MG63 (cell line): ENCODE data around the gene MAST4. TPM values are rescaled to one million over a fixed set of nuclear protein-coding genes. Genes with fewer than 3 reads are reported as not detected.

ENCODE experiments used
- DNase-seq: peaks from one replicate; pipeline ENCODE4 v3.0.0-alpha.2; 2020
- H3K27me3 ChIP-seq: fragments of 250-450 bp; sonication (Bioruptor Pico); 2 replicates; pipeline ENCODE4 v1.5.1; 2020; ENCODE audit warnings: mild to moderate bottlenecking, moderate library complexity
- H3K36me3 ChIP-seq: fragments of 250-450 bp; sonication (Bioruptor Pico); 2 replicates; pipeline ENCODE4 v1.5.1; 2020; ENCODE audit warnings: mild to moderate bottlenecking, moderate library complexity
- H3K4me3 ChIP-seq: fragments of 250-450 bp; sonication (Bioruptor Pico); 2 replicates; pipeline ENCODE4 v1.5.1; 2020; ENCODE audit warnings: mild to moderate bottlenecking, moderate library complexity
- H3K9me3 ChIP-seq: fragments of 250-450 bp; sonication (Bioruptor Pico); 2 replicates; pipeline ENCODE4 v1.5.1; 2020; ENCODE audit warnings: mild to moderate bottlenecking, moderate library complexity
- total RNA-seq: library from RNA; depleted of rRNA; stranded (reverse); fragments of >200 nt; shearing (Covaris generic); gene quantifications from 2 replicates; pipeline ENCODE4 v1.2.3, GENCODE V29; 2014; ENCODE audit warnings: low replicate concordance

Gene MAST4
- total RNA-seq, 1 experiment from 2014 or later, result 0.16 TPM

DNA sequence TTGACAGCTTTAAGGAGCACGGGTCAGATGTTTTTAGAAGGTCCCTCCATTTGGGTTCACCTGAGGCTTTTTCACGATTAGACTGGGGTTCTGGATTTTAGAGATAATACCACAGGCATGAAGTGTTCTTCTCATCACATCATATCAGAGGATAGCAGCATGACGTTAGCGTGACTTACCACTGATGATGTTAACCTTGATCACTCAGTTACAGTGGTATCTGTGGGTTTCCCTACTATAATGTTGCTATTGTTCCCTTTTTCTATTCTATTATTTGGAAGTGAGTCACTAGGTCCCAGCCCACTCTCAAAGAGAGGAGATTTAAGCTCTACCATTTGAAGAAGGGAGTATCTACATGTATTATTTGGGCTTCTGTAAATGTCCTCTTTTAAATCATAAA is 300.0 kb downstream of the MAST4 start:
- no peaks in the 10 kb centered on the region for H3K36me3 ChIP-seq
- H3K4me3 ChIP-seq, result no peak overlapping the region
- no peak for DNase-seq
- H3K27me3 ChIP-seq, result peaks cover 3% of the 10 kb centered on the region
- no peaks in the 10 kb centered on the region for H3K9me3 ChIP-seq

GRCh38 chr5:66897356-66897755 is 301.2 kb downstream of the MAST4 start:
- DNase-seq, result no peak
- no peak overlapping the region for H3K4me3 ChIP-seq

GRCh38 chr5:66898241-66898995 is 302.2 kb downstream of the MAST4 start:
- Histone ChIP-seq H3K9me3 (no peaks in the 10 kb centered on the region), H3K36me3 (no peaks in the 10 kb centered on the region), H3K27me3 (peaks cover 6% of the 10 kb centered on the region), H3K4me3 (no peak overlapping the region)
- no peak for DNase-seq

More at GRCh38 chr5:66897356-66897755, 301.2 kb downstream of the MAST4 start:
- no peaks in the 10 kb centered on the region for H3K9me3 ChIP-seq
- peaks cover 6% of the 10 kb centered on the region for H3K27me3 ChIP-seq
- H3K36me3 ChIP-seq, result no peaks in the 10 kb centered on the region

GRCh38 chr5:66903218-66903617 is 307.0 kb downstream of the MAST4 start:
- no peak overlapping the region for H3K4me3 ChIP-seq
- H3K27me3 ChIP-seq, result peaks cover 3% of the 10 kb centered on the region
- H3K9me3 ChIP-seq, result no peaks in the 10 kb centered on the region
- no peaks in the 10 kb centered on the region for H3K36me3 ChIP-seq
- DNase-seq, result no peak

- no peaks in the 10 kb centered on the region for H3K36me3 ChIP-seq
- no peak for DNase-seq
- peaks cover 3% of the 10 kb centered on the region for H3K27me3 ChIP-seq
- no peak overlapping the region for H3K4me3 ChIP-seq
- H3K9me3 ChIP-seq, result no peaks in the 10 kb centered on the region
Observed at GRCh38 chr5:66903709-66904108, 307.5 kb downstream of the MAST4 start.

DNA sequence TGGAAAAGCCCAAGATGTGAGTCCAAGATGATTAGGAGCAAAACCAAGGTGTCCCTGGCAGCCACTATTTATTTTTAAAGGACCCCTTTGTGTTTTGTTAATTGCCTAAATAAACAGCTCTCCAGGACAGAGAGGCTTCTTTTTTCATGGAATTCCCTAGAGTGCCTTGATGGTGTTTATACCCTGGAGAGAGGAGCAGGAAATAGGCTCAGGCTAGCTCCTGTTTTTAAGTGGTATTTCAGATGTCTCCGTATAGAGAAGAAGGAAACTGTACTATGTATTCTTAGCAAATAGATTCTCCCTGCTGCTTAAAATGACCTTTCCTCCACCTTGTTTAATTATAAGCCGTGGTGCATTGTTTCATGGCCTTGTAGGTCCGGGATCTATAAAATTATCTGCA is 308.0 kb downstream of the MAST4 start:
- no peaks in the 10 kb centered on the region for H3K9me3 ChIP-seq
- no peaks in the 10 kb centered on the region for H3K36me3 ChIP-seq
- DNase-seq, result no peak
- peaks cover 3% of the 10 kb centered on the region for H3K27me3 ChIP-seq
- no peak overlapping the region for H3K4me3 ChIP-seq

- peaks cover 3% of the 10 kb centered on the region; the same call in 1 of the 2 replicates for H3K27me3 ChIP-seq
- H3K9me3 ChIP-seq, result no peaks in the 10 kb centered on the region
- DNase-seq, result no peak
- H3K36me3 ChIP-seq, result no peaks in the 10 kb centered on the region
- H3K4me3 ChIP-seq, result no peak overlapping the region
Observed at GRCh38 chr5:66906021-66906420, 309.8 kb downstream of the MAST4 start.

GRCh38 chr5:66908230-66908629 is 312.0 kb downstream of the MAST4 start:
- Histone ChIP-seq H3K36me3 (no peaks in the 10 kb centered on the region), H3K27me3 (no peaks in the 10 kb centered on the region), H3K4me3 (no peak overlapping the region), H3K9me3 (no peaks in the 10 kb centered on the region)
- no peak for DNase-seq

DNA sequence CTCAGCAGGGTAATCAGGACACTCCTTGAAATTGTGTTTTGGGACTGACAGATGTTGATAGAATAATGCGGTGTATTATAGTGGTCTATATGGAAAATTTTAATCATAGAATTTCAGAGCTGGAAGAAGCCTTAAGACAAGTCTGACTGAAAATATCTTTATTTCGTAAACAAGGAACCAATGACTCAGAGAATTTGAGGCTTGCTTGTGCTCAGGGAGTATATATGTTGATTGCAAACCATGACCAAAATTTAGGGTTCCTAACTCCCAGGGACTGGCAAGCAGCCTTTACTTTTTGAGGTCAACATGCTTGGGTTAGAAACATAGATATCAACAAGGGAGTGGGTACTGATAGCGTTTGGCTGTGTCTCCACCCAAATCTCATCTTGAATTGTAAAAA is 313.2 kb downstream of the MAST4 start:
- Histone ChIP-seq H3K9me3 (no peaks in the 10 kb centered on the region), H3K36me3 (no peaks in the 10 kb centered on the region), H3K4me3 (no peak overlapping the region), H3K27me3 (no peaks in the 10 kb centered on the region; the same call in 1 of the 2 replicates)
- no peak for DNase-seq

DNA sequence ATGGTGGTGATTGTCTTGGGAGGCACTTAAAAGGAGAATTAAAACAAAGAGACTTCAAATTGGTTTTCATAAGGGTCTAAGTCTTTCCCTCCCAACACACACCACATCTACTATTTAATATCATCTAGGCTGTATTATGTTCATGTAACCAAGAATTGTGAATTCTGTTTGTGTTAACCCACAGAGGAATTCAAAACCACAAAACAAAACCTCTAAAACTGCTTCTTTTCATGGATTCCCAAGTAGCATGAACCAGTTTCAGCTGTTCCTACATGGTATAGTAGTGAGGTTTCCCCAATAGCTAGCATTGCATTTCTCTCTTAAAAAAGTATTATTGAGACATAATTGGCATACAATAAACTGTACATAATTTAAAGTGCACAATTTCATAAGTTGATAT is 316.6 kb downstream of the MAST4 start:
- no peak overlapping the region for H3K4me3 ChIP-seq
- H3K36me3 ChIP-seq, result no peaks in the 10 kb centered on the region
- no peaks in the 10 kb centered on the region for H3K9me3 ChIP-seq
- peaks cover 3% of the 10 kb centered on the region; the same call in 1 of the 2 replicates for H3K27me3 ChIP-seq
- DNase-seq, result no peak

GRCh38 chr5:66915531-66915930 is 319.3 kb downstream of the MAST4 start:
- no peak for DNase-seq
- no peak overlapping the region for H3K4me3 ChIP-seq
- peaks cover 3% of the 10 kb centered on the region; the same call in 1 of the 2 replicates for H3K27me3 ChIP-seq
- H3K36me3 ChIP-seq, result no peaks in the 10 kb centered on the region
- H3K9me3 ChIP-seq, result no peaks in the 10 kb centered on the region

DNA sequence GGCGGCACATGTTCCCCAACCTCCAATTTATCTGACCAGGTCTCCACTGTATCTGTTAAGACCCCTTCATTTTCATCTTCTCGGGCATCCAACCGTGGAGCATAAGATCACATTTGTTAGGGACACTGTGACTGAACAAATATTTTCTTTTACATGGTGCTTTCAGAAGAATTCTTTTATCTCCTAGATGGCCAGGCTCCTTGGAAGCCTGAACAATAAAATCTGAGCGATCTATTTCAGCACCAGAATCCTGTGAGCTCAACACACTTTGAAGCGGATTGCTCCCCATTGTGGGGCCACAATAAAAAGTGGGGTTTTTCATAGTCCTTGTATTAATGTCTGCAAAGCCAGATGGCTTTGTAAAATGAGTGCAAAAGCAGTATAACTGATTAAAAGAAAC is 326.7 kb downstream of the MAST4 start:
- H3K27me3 ChIP-seq, result no peaks in the 10 kb centered on the region; the same call in 1 of the 2 replicates
- no peaks in the 10 kb centered on the region for H3K36me3 ChIP-seq
- DNase-seq, result no peak
- H3K9me3 ChIP-seq, result no peaks in the 10 kb centered on the region
- no peak overlapping the region for H3K4me3 ChIP-seq

- no peaks in the 10 kb centered on the region for H3K36me3 ChIP-seq
- no peaks in the 10 kb centered on the region for H3K9me3 ChIP-seq
- no peak overlapping the region for H3K4me3 ChIP-seq
- no peaks in the 10 kb centered on the region; the same call in 1 of the 2 replicates for H3K27me3 ChIP-seq
- no peak for DNase-seq
Observed at GRCh38 chr5:66923457-66923856, 327.3 kb downstream of the MAST4 start.

DNA sequence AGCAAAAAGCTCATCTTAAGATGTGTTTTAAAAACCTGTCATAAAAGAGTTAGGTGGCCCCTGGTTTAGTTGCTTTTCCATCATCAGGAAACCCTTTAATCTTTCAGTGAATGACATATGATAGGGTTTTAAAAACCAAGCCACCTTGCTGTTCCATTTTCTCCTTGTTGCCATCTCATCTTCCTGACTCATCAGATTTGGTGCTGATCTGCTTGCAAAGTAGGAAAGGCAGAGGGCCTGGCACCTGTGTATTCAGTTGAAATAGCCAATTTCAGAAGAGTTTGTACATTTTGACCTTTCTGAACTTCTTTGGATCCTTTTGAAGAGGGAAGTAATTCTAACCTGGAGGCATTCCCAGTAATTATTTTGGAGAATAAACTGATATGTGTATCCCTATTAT is 327.7 kb downstream of the MAST4 start:
- Histone ChIP-seq H3K9me3 (no peaks in the 10 kb centered on the region), H3K36me3 (no peaks in the 10 kb centered on the region), H3K27me3 (no peaks in the 10 kb centered on the region; the same call in 1 of the 2 replicates), H3K4me3 (no peak overlapping the region)
- no peak for DNase-seq

GRCh38 chr5:66927140-66927539 is 330.9 kb downstream of the MAST4 start:
- no peaks in the 10 kb centered on the region for H3K36me3 ChIP-seq

GRCh38 chr5:66929281-66929680 is 333.1 kb downstream of the MAST4 start:
- H3K27me3 ChIP-seq, result no peaks in the 10 kb centered on the region
- DNase-seq, result no peak
- no peaks in the 10 kb centered on the region for H3K9me3 ChIP-seq
- H3K4me3 ChIP-seq, result no peak overlapping the region
- no peaks in the 10 kb centered on the region for H3K36me3 ChIP-seq

More at GRCh38 chr5:66927140-66927539, 330.9 kb downstream of the MAST4 start:
- H3K9me3 ChIP-seq, result no peaks in the 10 kb centered on the region
- no peak overlapping the region for H3K4me3 ChIP-seq
- no peaks in the 10 kb centered on the region; the same call in 1 of the 2 replicates for H3K27me3 ChIP-seq
- no peak for DNase-seq

DNA sequence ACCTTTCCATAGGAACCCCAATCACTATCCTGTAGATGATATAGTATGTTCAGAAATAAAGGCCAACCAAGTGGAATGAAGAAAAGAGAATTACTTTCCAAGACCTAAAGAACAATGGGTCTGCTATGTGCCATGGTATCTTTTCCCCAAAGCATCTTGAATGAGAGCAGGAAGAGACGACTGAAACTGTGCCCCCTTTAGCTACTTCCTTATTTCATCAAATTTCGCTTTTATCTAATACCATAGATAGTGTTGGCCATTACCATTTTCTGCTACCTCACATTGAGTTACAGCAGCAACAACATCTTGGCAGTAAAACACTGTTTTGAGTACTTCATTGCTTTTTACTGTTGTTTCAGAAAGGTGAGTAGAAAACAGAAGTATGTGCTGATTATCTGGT is 333.8 kb downstream of the MAST4 start:
- no peak overlapping the region for H3K4me3 ChIP-seq
- H3K36me3 ChIP-seq, result no peaks in the 10 kb centered on the region
- H3K9me3 ChIP-seq, result no peaks in the 10 kb centered on the region
- no peaks in the 10 kb centered on the region for H3K27me3 ChIP-seq
- DNase-seq, result no peak

DNA sequence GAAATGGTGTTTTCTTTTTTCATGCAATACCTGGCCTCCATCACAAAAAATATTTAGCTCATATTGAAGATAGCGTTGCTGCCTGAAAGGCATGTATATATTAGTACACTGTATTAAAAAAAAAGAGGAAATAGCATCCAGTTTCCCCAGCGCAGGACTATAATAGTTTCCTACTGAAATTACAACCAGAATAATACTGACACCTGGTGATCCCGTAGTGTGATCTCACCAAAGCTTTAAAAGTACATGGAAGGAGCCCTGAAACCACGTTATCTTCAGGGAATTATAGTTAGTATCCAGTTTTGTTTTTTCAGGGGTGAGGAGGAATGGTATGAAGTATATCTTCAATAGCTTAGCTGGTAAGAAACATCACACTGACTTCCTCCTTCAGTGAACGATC is 335.5 kb downstream of the MAST4 start:
- H3K4me3 ChIP-seq, result no peak overlapping the region
- H3K27me3 ChIP-seq, result no peaks in the 10 kb centered on the region
- H3K36me3 ChIP-seq, result no peaks in the 10 kb centered on the region
- no peaks in the 10 kb centered on the region for H3K9me3 ChIP-seq
- DNase-seq, result no peak
